CD4-positive, alpha-beta T cell (primary cell): ENCODE results near the gene IL10RA. TPM values are rescaled to one million over a fixed set of nuclear protein-coding genes. Genes with fewer than 3 reads are reported as not detected.

Source experiments
- ATAC-seq: fragments of 200-7000 bp; cut with Tn5 transposase; one replicate; pipeline ENCODE4 v1.10.0; 2022; ENCODE audit warnings: mild to moderate bottlenecking; ENCODE audit not compliant: poor library complexity
- CTCF ChIA-PET: fragments of 350-600 bp; sonication (Branson Sonifier 250); formaldehyde crosslinking; loops from one replicate; lab custom pipeline; 2021; ENCODE audit warnings: antibody characterized with exemption, inconsistent platforms; lab: Charles Lee
- POLR2A ChIA-PET: fragments of 350-600 bp; sonication (Branson Sonifier 250); formaldehyde crosslinking; loops from one replicate; lab custom pipeline; 2021; ENCODE audit warnings: antibody characterized with exemption, inconsistent platforms; lab: Charles Lee
- DNase-seq, 14 experiments: peaks; one replicate each; pipeline ENCODE4 v3.0.0-alpha.2; 2013 to 2020; ENCODE audit warnings: mixed read lengths in 2 of 14
- H3K27ac ChIP-seq, 2 donors: one replicate each; pipeline versions ENCODE4 v1.5.1 to v1.7.0; 2013; ENCODE audit warnings: low read length in 2 of 2, low read depth in 1 of 2, mild to moderate bottlenecking in 1 of 2
- H3K27me3 ChIP-seq, 2 experiments: 1 replicate in 1 of 2; 2 replicates in 1 of 2; pipeline versions ENCODE4 v1.6.1 to v1.7.0; 2013; ENCODE audit warnings: low read length in 2 of 2, control low read depth in 1 of 2, mild to moderate bottlenecking in 1 of 2, moderate library complexity in 1 of 2; ENCODE audit not compliant: insufficient read depth in 2 of 2, control insufficient read depth in 1 of 2
- H3K36me3 ChIP-seq: one replicate; pipeline ENCODE4 v1.6.1; 2013; ENCODE audit warnings: low read length, control low read depth; ENCODE audit not compliant: insufficient read depth
- H3K4me1 ChIP-seq: one replicate; pipeline ENCODE4 v1.6.1; 2013; ENCODE audit warnings: low read length, control low read depth; ENCODE audit not compliant: insufficient read depth
- H3K4me3 ChIP-seq: one replicate; pipeline ENCODE4 v1.5.1; 2013; ENCODE audit warnings: mild to moderate bottlenecking, low read length, moderate library complexity
- H3K9me3 ChIP-seq, 2 experiments: 1 replicate in 1 of 2; 2 replicates in 1 of 2; pipeline versions ENCODE4 v1.6.1 to v1.7.0; 2013; ENCODE audit warnings: low read length in 2 of 2, mild to moderate bottlenecking in 2 of 2, control low read depth in 1 of 2, moderate library complexity in 1 of 2; ENCODE audit not compliant: control insufficient read depth in 1 of 2, insufficient read depth in 1 of 2
- H3K27ac Mint-ChIP-seq: one replicate; pipeline ENCODE4 v1.8.0; 2020; ENCODE audit warnings: mixed read lengths
- H3K27me3 Mint-ChIP-seq: one replicate; pipeline ENCODE4 v1.8.0; 2021; ENCODE audit warnings: mixed read lengths
- H3K36me3 Mint-ChIP-seq: one replicate; pipeline ENCODE4 v1.8.0; 2021; ENCODE audit warnings: low read depth, mixed read lengths
- H3K4me1 Mint-ChIP-seq: one replicate; pipeline ENCODE4 v1.8.0; 2021; ENCODE audit warnings: low read depth, mixed read lengths
- H3K4me3 Mint-ChIP-seq: one replicate; pipeline ENCODE4 v1.8.0; 2020; ENCODE audit warnings: mild to moderate bottlenecking, mixed read lengths
- H3K9me3 Mint-ChIP-seq: one replicate; pipeline ENCODE4 v1.8.0; 2020; ENCODE audit warnings: mixed read lengths
- intact Hi-C, 2 experiments: fragments of 100-400 bp; cut with DNase I in 1 of 2; cut with micrococcal nuclease in 1 of 2; formaldehyde crosslinking; loops; one replicate each; pipeline versions ENCODE4 v1.15.1 to v1.9.0; 2023 to 2025; cut with DNase I, micrococcal nuclease
- total RNA-seq, 174 experiments: library from RNA in 2 of 174; stranded (reverse) in 2 of 174; gene quantifications; one replicate each; pipeline ENCODE4 v1.2.3 and lab custom pipeline; 2021 to 2026
- TF ChIP-seq, protein P1 (sequence below): fragments of 200-600 bp; IDR thresholded peaks from one replicate; pipeline ENCODE4 v1.8.0; 2022; ENCODE audit warnings: antibody characterized with exemption, mild to moderate bottlenecking

The IL10RA gene
- total RNA-seq, 2 experiments from 2014 or later = 193 to 203 TPM

- TF ChIP-seq, protein P1, sequence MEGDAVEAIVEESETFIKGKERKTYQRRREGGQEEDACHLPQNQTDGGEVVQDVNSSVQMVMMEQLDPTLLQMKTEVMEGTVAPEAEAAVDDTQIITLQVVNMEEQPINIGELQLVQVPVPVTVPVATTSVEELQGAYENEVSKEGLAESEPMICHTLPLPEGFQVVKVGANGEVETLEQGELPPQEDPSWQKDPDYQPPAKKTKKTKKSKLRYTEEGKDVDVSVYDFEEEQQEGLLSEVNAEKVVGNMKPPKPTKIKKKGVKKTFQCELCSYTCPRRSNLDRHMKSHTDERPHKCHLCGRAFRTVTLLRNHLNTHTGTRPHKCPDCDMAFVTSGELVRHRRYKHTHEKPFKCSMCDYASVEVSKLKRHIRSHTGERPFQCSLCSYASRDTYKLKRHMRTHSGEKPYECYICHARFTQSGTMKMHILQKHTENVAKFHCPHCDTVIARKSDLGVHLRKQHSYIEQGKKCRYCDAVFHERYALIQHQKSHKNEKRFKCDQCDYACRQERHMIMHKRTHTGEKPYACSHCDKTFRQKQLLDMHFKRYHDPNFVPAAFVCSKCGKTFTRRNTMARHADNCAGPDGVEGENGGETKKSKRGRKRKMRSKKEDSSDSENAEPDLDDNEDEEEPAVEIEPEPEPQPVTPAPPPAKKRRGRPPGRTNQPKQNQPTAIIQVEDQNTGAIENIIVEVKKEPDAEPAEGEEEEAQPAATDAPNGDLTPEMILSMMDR = no peak
- Mint-ChIP-seq H3K36me3 (peaks cover 48% of the 10 kb centered on the region), H3K9me3 (no peaks in the 10 kb centered on the region), H3K27me3 (no peaks in the 10 kb centered on the region), H3K4me3 (peak overlapping the region; percentile 82), H3K27ac (peak overlapping the region; percentile 84), H3K4me1 (peaks cover 92% of the 10 kb centered on the region)
- Histone ChIP-seq H3K4me3 (no peak overlapping the region), H3K36me3 (peaks cover 26% of the 10 kb centered on the region), H3K27ac (peak overlapping the region in 1 of 2 donors; percentile 76), H3K9me3 (peaks cover 0 to 3% of the 10 kb centered on the region in 2 experiments), H3K27me3 (no peaks in the 10 kb centered on the region), H3K4me1 (peaks cover 100% of the 10 kb centered on the region)
- POLR2A ChIA-PET = interaction anchor here (0.7 to 17.1 kb wide), 11 partner anchors 9 to 312 kb away, joined by 3 to 392 read pairs (median 9); partner anchors contain the start of gene IL10RA
- ATAC-seq (no peak), DNase-seq (peak in 1 of 14 experiments; percentile 20)
- intact Hi-C loops = loop anchor here in 1 of 2 experiments (2.0 to 5.0 kb wide), 3 partner anchors 17 to 51 kb away; partner anchors contain the start of gene IL10RA
- CTCF ChIA-PET = interaction anchor here (1.1 to 2.0 kb wide), 4 partner anchors 19 to 186 kb away, joined by 3 to 6 read pairs (median 4); no protein-coding TSS in a partner anchor
Observed at GRCh38 chr11:118003456-118003855, 17.3 kb downstream of the IL10RA start.

DNA sequence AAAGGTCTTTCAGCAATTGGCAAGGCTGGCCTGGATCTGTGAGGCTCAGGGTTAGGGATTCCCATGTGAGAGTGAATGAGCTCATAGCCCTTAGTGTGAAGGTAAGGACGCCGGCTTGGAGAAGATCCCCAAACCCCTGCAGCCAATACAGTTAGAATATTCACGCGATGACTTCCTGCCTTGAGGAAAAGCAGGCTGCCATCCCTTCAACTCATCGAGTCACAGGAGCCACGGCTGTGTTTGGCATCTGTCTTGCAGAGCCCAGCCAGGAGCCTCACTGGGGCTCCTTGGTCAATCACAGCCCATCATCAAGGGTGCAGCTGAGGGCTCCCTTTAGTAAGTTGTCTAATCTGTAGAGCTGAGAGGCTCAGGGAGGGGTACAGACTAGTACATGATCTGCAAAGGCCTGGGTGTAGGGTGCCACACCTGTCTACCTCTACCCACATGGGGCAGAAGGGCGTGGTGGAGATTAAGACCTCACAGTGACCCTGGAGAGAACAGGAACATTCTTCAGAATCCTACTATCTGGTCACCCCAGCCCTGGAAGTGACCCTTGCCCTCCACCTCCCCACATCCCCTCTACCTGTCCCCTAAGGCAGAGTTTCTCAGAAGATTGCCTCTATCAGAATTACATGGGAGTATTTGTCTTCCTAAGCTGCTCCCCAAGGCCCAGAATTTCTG is 18.5 kb downstream of the IL10RA start:
- no peaks in the 10 kb centered on the region for H3K9me3 Mint-ChIP-seq
- Histone ChIP-seq H3K27ac (peak overlapping the region in 1 of 2 donors; percentile 47), H3K9me3 (peaks cover 0 to 3% of the 10 kb centered on the region in 2 experiments), H3K4me1 (peaks cover 100% of the 10 kb centered on the region), H3K4me3 (no peak overlapping the region), H3K36me3 (peaks cover 13% of the 10 kb centered on the region), H3K27me3 (no peaks in the 10 kb centered on the region)
- H3K4me1 Mint-ChIP-seq = peaks cover 100% of the 10 kb centered on the region
- DNase-seq (peak in 2 of 14 experiments; percentile 11 to 32), ATAC-seq (no peak)
- ChIA-PET POLR2A (interaction anchor here (0.8 to 17.1 kb wide), 5 partner anchors 11 to 53 kb away, joined by 3 to 392 read pairs (median 132); partner anchors contain the start of gene IL10RA), CTCF (interaction anchor here (0.7 to 1.4 kb wide), 2 partner anchors 55 to 58 kb away, joined by 3 read pairs; no protein-coding TSS in a partner anchor)
- H3K27me3 Mint-ChIP-seq = no peaks in the 10 kb centered on the region
- peak overlapping the region; percentile 82 for H3K4me3 Mint-ChIP-seq
- intact Hi-C loops = loop anchor here (5.0 kb wide), 2 partner anchors 43 to 52 kb away; no protein-coding TSS in a partner anchor
- peaks cover 36% of the 10 kb centered on the region for H3K36me3 Mint-ChIP-seq
- TF ChIP-seq, protein P1 = no peak
- H3K27ac Mint-ChIP-seq = peak overlapping the region; percentile 83

DNA sequence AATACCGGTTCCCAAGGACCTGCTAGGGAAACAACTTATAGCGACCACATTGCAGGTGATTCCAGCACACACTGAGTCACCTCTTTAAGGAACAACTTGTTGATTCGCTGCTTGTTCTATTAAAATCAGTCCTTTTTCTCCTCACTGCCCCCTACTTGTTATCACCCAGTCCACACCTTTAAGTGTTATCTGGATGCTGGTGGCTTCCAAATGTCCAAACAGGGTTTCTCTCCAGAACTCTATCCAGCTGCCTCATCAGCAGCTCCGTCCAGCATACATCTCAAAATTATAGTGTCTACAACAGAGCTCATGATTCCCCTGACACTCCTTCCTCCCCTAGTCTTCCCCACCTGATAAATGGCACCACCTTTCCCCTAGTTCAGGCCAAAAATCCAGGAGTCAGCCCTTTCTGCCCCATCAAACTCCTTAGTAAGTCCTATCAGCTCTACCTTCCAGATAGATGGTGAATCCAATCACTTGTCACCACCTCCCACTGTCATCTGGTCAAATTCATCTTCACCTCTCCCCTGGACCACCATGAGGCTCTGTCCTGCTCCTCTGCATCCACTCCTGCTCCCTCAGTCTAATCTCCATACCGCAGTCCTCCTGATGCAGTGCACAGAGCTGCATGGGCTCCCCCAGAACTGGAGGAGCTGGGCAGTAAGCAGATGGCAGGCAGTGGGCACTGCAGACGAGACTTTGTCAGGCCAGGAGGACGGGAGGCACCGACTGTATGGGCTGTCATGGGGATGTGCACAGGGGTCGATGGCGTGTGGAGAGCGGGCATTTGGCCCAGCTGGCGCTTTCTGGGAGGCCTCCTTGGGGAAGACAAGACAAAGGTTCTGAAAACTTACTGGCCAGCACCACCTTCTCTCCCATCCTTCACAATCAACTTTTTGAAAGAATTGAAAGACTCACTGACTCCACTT is 19.3 kb downstream of the IL10RA start:
- peaks cover 100% of the 10 kb centered on the region for H3K4me1 ChIP-seq
- H3K4me1 Mint-ChIP-seq = peaks cover 100% of the 10 kb centered on the region
- peaks cover 5% of the 10 kb centered on the region for H3K36me3 ChIP-seq
- peak overlapping the region in 1 of 2 donors; percentile 47 for H3K27ac ChIP-seq
- H3K27me3 Mint-ChIP-seq = no peaks in the 10 kb centered on the region
- ChIA-PET POLR2A (interaction anchor here (0.7 to 17.1 kb wide), 7 partner anchors 10 to 53 kb away, joined by 3 to 392 read pairs (median 3); partner anchors contain the start of gene IL10RA), CTCF (interaction anchor here (0.6 to 1.4 kb wide), 3 partner anchors 56 to 59 kb away, joined by 3 read pairs; no protein-coding TSS in a partner anchor)
- peak in 1 of 14 experiments; percentile 15 for DNase-seq
- no peaks in the 10 kb centered on the region for H3K9me3 Mint-ChIP-seq
- intact Hi-C loops = loop anchor here in 1 of 2 experiments (5.0 kb wide), 1 partner anchor 42 kb away; no protein-coding TSS in a partner anchor
- peak overlapping the region; percentile 83 for H3K27ac Mint-ChIP-seq
- no peak overlapping the region for H3K4me3 Mint-ChIP-seq
- no peak overlapping the region for H3K4me3 ChIP-seq
- ATAC-seq = no peak
- peaks cover 0 to 3% of the 10 kb centered on the region in 2 experiments for H3K9me3 ChIP-seq
- TF ChIP-seq, protein P1 = no peak
- no peaks in the 10 kb centered on the region for H3K27me3 ChIP-seq
- peaks cover 28% of the 10 kb centered on the region for H3K36me3 Mint-ChIP-seq
